Parathyroid adenoma (tissue), 2 donors: ENCODE results near the gene NRXN3.
A peak's percentile ranks its signal among the peaks of the same experiment; 100 is the strongest.

Experiments used
- H2AFZ ChIP-seq: fragments of 300-600 bp; sonication (generic); one replicate; pipeline ENCODE4 v1.7.0; 2017; ENCODE audit warnings: antibody characterized with exemption, mild to moderate bottlenecking
- H3K27ac ChIP-seq: fragments of 300-600 bp; sonication (generic); one replicate; pipeline ENCODE4 v1.7.0; 2017
- H3K27me3 ChIP-seq: fragments of 300-600 bp; sonication (generic); one replicate; pipeline ENCODE4 v1.7.0; 2017; ENCODE audit warnings: low read length; ENCODE audit not compliant: control insufficient read depth, insufficient read depth
- H3K36me3 ChIP-seq: fragments of 300-600 bp; sonication (generic); one replicate; pipeline ENCODE4 v1.7.0; 2017; ENCODE audit warnings: low read length; ENCODE audit not compliant: control insufficient read depth, insufficient read depth
- H3K4me1 ChIP-seq: fragments of 300-600 bp; sonication (generic); one replicate; pipeline ENCODE4 v1.7.0; 2017; ENCODE audit warnings: control low read depth
- H3K4me2 ChIP-seq: fragments of 300-600 bp; sonication (generic); one replicate; pipeline ENCODE4 v1.7.0; 2017; ENCODE audit warnings: low read length
- H3K4me3 ChIP-seq: fragments of 300-600 bp; sonication (generic); one replicate; pipeline ENCODE4 v1.7.0; 2017; ENCODE audit warnings: low read depth, low read length
- H3K79me2 ChIP-seq: fragments of 300-600 bp; sonication (generic); one replicate; pipeline ENCODE4 v1.7.0; 2017; ENCODE audit warnings: control low read depth
- H3K9ac ChIP-seq: fragments of 300-600 bp; sonication (generic); one replicate; pipeline ENCODE4 v1.7.0; 2017; ENCODE audit warnings: mild to moderate bottlenecking
- H3K9me3 ChIP-seq: fragments of 300-600 bp; sonication (generic); one replicate; pipeline ENCODE4 v1.7.0; 2017; ENCODE audit warnings: low read length; ENCODE audit not compliant: control insufficient read depth
- TF ChIP-seq, protein P1 (sequence below): fragments of 300-600 bp; sonication (generic); IDR thresholded peaks from one replicate; pipeline ENCODE4 v1.7.0; 2017; ENCODE audit warnings: antibody characterized with exemption, mild to moderate bottlenecking
- donor health status: primary hyperparathyroidism.

Gene NRXN3

DNA sequence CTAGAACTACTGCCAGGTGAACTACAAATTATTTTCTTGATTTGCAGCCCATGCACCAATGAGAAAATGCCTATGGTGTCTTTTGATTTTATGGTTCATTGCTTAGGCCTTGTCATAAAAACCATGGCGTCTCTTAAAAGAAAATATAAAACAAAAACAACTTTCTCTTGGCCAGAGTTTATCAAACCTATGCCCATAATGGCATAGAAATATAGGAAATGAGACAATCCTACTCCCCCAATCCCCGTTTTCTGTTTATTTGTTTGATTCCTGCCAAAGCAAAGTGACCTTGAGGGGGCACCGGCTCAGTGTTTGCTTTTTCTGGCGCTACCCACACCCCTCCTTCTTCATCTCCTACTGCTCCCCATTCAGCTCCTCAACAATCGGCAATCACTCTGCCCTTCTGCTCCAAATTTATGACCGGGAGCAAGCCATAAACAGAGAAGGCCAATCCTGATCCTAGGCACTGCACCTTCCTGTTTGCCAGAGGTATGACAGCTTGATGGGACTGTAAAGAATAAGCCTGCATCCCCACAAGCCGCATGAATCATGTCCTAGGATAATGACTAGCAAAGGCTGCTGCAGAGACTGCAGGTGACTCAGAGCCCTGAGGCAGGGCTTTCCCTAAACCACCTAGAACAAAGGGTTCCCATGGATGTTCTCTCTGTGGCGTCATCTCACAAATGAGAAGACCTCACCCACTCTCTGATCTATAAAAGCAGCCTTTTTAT is 874.9 kb downstream of the NRXN3 start:
- Histone ChIP-seq H3K4me3 (no peak overlapping the region), H2AFZ (peak overlapping the region; percentile 71)

DNA sequence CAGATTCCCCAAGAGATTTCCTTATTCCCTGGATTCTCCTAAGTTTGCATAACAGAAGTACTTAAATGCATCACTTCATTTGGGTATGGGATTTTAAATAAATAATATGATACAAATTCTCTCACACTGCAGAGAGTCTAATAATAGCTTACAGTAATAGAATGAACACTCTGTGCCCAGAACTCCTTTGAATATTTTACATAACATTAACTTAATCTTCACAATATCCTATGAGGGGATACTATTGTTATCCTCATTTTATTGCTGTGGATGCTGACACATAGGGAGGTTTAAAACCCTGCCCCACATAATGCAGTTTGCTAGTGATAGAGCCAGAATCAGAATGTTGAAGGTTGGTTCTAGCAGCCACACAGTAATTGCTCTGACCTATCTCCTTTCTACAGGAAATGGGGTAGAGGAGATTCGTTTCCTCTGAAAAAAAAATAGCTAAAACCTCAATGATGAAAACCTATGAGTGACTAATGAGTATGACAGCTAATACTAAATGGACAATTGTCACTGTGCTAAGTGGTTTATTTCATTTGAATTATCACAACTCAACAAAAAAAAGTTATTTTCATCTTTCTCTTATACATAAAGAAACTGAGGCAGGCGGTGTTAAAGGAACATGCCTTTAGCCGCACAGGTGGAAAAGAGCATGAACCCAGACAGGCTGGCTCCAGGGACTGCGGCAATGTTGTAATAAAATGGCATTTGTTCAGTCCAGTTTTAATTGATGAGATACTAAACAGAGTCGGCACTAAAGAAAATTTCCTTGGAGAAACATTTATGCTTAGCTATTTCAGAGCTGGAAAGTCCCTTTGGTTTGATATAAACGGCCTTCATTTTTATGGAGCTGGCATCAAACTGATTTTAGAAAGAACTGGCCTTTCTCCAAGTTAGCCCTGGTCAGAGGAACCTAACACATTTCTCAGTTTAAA is 880.9 kb downstream of the NRXN3 start:
- Histone ChIP-seq H3K4me3 (no peak overlapping the region), H2AFZ (peak overlapping the region; percentile 42)

More for the DNA sequence above, 874.9 kb downstream of the NRXN3 start:
- TF ChIP-seq, protein P1, sequence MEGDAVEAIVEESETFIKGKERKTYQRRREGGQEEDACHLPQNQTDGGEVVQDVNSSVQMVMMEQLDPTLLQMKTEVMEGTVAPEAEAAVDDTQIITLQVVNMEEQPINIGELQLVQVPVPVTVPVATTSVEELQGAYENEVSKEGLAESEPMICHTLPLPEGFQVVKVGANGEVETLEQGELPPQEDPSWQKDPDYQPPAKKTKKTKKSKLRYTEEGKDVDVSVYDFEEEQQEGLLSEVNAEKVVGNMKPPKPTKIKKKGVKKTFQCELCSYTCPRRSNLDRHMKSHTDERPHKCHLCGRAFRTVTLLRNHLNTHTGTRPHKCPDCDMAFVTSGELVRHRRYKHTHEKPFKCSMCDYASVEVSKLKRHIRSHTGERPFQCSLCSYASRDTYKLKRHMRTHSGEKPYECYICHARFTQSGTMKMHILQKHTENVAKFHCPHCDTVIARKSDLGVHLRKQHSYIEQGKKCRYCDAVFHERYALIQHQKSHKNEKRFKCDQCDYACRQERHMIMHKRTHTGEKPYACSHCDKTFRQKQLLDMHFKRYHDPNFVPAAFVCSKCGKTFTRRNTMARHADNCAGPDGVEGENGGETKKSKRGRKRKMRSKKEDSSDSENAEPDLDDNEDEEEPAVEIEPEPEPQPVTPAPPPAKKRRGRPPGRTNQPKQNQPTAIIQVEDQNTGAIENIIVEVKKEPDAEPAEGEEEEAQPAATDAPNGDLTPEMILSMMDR = no peak
- Histone ChIP-seq H3K27ac (peak overlapping the region; percentile 84), H3K4me1 (peaks cover 37% of the 10 kb centered on the region), H3K36me3 (no peaks in the 10 kb centered on the region), H3K9ac (no peak overlapping the region), H3K9me3 (no peaks in the 10 kb centered on the region), H3K27me3 (no peaks in the 10 kb centered on the region), H3K4me2 (no peak overlapping the region), H3K79me2 (no peaks in the 10 kb centered on the region)

DNA sequence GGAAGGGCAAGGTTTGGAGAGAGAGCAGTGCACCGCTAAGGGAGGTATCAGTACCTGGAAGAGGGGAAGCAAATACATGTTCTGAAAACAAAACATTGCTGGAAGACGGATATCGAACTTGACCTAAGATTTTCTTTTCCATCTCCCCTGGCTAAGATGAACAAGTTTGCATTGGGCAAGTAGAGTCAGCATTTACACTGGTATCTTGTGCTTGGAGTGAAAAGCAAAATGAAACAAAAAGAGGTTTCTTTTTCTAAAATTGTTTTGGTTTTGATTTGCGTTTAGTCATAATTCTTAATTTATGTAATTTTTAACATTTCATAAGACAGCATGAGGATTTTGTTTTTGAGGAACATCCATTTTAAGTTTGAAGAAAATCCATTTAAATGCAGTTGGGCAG is 881.6 kb downstream of the NRXN3 start:
- H3K4me1 ChIP-seq = peaks cover 13% of the 10 kb centered on the region
- no peaks in the 10 kb centered on the region for H3K36me3 ChIP-seq
- TF ChIP-seq, protein P1 = no peak
- H3K79me2 ChIP-seq = no peaks in the 10 kb centered on the region
- H3K4me2 ChIP-seq = no peak overlapping the region
- peak overlapping the region; percentile 42 for H2AFZ ChIP-seq
- H3K9ac ChIP-seq = no peak overlapping the region
- H3K27me3 ChIP-seq = no peaks in the 10 kb centered on the region
- peak overlapping the region; percentile 7 for H3K27ac ChIP-seq
- no peaks in the 10 kb centered on the region for H3K9me3 ChIP-seq
- no peak overlapping the region for H3K4me3 ChIP-seq

More for the DNA sequence above, 880.9 kb downstream of the NRXN3 start:
- TF ChIP-seq, protein P1 = no peak
- no peak overlapping the region for H3K9ac ChIP-seq
- H3K4me1 ChIP-seq = peaks cover 19% of the 10 kb centered on the region
- H3K9me3 ChIP-seq = no peaks in the 10 kb centered on the region
- H3K27me3 ChIP-seq = no peaks in the 10 kb centered on the region
- peak overlapping the region; percentile 7 for H3K27ac ChIP-seq
- no peaks in the 10 kb centered on the region for H3K79me2 ChIP-seq
- no peaks in the 10 kb centered on the region for H3K36me3 ChIP-seq
- H3K4me2 ChIP-seq = no peak overlapping the region

DNA sequence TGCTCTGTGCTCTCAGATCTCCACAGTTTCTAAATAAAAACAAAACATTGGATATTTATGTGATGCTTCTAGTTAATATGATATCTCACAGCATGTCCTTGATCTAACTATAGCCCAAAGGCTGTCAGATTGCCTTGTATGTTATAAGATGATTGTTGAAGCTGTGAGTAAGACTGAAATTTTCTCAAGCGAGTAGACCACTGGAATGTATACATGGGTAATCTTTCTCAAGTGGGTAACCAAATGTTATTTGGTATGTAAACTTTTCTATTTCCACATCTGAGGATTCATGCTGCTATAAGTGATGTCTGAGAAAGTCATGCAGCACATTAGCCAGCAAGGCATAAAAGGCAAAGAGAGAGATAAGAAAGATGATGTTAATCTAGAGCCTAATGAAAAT is 886.7 kb downstream of the NRXN3 start:
- Histone ChIP-seq H3K9ac (no peak overlapping the region), H3K4me3 (no peak overlapping the region), H3K36me3 (no peaks in the 10 kb centered on the region), H3K27ac (no peak overlapping the region), H3K27me3 (no peaks in the 10 kb centered on the region), H3K9me3 (no peaks in the 10 kb centered on the region), H3K4me2 (no peak overlapping the region), H3K79me2 (no peaks in the 10 kb centered on the region), H2AFZ (peak overlapping the region; percentile 40), H3K4me1 (peaks cover 40% of the 10 kb centered on the region)
- TF ChIP-seq, protein P1 = no peak
